GM10847 (cell line): ENCODE data around the gene C2orf92.

Experiments
- POLR2A ChIP-seq: IDR thresholded peaks from 2 replicates; pipeline ENCODE4 v1.6.1; 2011; ENCODE audit not compliant: insufficient read length; ENCODE audit errors: extremely low read depth

Gene C2orf92

DNA sequence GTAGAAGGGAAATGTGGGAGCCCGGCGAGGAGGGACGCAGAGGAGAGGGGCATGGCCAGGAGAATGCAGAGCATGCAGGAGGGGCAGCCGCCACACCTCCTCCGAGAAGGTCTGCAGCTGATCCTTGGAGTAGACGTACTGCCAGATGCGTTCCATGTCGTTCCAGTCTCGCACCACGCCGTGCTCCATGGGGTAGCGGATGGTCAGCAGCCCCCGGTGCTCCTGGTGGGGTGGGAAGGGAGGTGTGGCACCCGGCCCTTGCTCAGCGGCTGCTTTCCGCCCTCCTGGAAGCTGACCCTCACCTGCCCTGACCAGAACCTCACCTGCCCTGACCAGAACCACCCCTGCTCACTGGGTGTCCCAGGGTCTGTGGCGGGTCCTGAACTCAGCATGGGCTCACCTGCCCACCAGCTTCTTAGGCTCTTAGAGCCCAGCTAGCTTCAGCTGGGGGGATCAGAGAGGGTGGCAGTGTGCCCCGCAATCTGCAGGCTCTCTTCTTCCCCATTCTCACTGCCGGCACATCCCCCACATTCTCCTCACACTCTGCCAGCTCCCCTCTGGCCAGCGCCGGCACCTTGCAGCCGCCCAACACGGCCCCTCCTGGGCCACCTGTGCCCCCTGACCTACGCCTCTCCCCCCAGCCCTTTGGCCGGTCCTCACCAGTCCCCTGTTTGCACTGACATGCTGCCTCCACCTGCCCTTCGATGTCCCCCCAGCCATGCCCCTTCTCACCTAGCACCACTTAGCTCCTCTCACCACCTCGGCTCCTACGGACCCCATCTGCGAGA, 10.1 kb upstream of the C2orf92 start:
- TF ChIP-seq POLR2A = no peak

DNA sequence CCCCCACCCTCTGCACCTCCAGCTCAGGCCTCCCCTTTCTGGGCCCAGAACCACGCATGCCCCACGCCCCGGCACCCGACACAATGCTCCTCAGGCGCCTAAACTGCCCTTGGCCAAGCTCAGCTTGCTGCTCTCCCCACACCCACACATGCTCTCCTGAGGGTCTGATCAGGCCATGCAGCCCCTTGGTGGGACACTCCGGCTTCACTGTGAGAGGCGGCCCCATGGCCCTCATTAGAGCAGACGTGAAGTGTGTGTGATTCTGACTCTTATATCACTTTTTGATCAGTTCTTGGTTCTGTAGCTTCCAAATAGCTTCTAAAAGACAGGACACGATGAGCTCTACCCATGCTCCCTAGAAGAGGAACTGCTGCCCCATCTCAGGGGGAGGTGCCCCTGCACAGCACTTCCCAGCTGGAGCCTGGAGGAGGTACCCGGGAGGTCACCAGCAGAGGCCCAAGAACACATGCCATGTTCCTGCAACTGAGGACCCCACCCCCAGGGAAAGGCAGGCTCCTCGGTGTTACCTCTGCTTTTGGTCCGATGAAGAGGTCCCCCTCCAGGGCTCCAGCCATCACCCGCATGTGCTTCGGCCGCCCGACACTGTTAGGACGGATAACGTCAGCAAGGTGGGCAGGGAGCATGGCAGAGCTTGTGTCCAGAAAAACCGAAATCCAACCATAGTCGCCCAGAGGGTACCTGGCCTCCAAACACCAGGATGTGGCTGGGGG, 9.3 kb upstream of the C2orf92 start:
- no peak for TF ChIP-seq POLR2A

GRCh38 chr2:97660775-97661389, 8.6 kb upstream of the C2orf92 start:
- TF ChIP-seq POLR2A = no peak

GRCh38 chr2:97661927-97662326, 7.6 kb upstream of the C2orf92 start:
- TF ChIP-seq POLR2A = no peak

- no peak for TF ChIP-seq POLR2A
Observed at GRCh38 chr2:97662386-97662894, 7.1 kb upstream of the C2orf92 start.

GRCh38 chr2:97662895-97663625, 6.5 kb upstream of the C2orf92 start:
- no peak for TF ChIP-seq POLR2A

- no peak for TF ChIP-seq POLR2A
Observed at GRCh38 chr2:97663626-97663961, 5.9 kb upstream of the C2orf92 start.

- no peak for TF ChIP-seq POLR2A
Observed at GRCh38 chr2:97663962-97664635, 5.4 kb upstream of the C2orf92 start, which contains the start of gene ACTR1B. Gene ACTR1B, minus strand, starts transcription at chr2:97664044. Its CDS starts 154 bp downstream, at chr2:97663890.

DNA sequence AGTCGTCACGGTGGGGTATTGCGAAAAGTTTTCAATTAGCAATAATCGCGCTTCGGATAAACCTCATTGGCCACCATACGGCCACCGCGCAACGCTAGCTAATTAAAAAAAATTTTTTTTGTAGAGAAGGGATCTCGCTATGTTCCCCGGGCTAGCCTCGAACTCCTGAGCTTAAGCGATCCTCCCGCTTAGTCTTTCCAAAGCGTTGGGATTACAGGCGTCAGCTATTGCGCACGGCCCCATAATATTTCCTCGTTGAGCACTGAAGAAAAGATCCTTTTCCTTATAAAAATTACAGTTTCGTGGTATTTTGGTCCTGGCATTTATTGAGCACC, 4.9 kb upstream of the C2orf92 start:
- no peak for TF ChIP-seq POLR2A

DNA sequence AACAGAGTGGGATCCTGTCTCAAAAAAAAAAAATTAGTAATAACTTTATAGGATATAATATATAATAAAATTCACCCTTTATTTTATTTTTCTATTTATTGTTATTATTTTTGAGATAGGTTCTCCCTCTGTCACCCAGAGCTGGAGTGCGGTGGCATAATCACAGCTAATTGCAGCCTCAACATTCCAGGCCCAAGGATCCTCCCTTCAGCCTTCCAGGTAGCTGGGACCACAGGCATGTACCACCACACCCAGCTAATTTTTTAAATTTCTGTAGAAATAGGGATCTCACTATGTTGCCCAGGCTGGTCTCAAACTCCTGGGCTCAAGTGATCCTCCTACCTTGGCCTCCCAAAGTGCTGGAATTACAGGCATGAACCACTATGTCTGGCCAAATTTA, 958 bp downstream of the C2orf92 start:
- TF ChIP-seq POLR2A = no peak

DNA sequence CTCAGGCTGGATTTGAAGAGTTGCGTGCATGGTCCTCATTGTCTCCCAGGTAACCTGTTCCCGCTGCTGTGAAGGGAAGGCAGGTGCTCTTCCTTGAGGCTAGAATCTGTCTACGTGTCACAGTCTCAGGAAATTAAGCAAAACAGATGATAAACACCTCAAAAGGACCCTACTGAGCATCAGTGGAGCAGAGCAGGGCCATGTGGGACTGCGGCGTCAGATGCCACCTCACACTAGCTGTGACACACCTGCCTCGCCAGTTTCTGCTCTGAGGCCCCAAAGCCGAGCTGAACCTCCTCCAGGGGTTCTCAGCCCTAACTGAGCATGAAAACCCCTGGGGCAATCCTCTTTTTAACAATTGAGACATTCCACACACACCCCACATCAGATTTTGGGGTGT, 2.0 kb downstream of the C2orf92 start:
- TF ChIP-seq POLR2A = no peak

- no peak for TF ChIP-seq POLR2A
Observed at GRCh38 chr2:97673182-97673914, 3.8 kb downstream of the C2orf92 start.

DNA sequence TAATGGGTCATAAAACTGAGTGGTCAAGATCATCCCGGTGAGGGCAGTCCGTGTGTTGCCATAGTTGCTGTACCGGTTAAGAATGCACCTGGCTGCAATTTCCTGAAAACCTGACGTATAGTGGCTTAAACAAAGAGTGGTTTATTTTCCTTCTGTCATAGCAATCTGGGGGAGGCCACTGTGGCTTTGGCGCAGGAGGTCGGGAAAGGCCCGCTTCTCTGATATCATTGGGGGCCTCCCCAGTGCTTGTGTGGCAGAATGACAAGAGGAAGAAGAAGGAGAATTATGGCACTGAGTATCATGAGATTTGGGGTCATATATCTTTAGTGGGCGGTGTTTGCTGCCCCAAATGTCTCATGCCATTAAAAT, 4.4 kb downstream of the C2orf92 start:
- TF ChIP-seq POLR2A = no peak

- no peak for TF ChIP-seq POLR2A
Observed at GRCh38 chr2:97675430-97676113, 6.1 kb downstream of the C2orf92 start.
